Cardiac muscle cell (in vitro differentiated cells and primary cell): ENCODE data around the gene FBLN1. TPM values are rescaled to one million over a fixed set of nuclear protein-coding genes. Genes with fewer than 3 reads are reported as not detected.

Source experiments
- DNase-seq, 2 donors: peaks; one replicate each; pipeline versions ENCODE4 v3.0.0 to v3.0.0-alpha.2; 2010 to 2017; ENCODE audit warnings: low read depth in 1 of 2, low spot score in 1 of 2
- H3K27ac ChIP-seq: fragments of 200-600 bp; sonication (generic); 2 replicates; pipeline ENCODE4 v1.5.1; 2016
- H3K27me3 ChIP-seq: fragments of 200-600 bp; sonication (generic); 2 replicates; pipeline ENCODE4 v1.6.0; 2016; ENCODE audit warnings: control low read depth
- H3K36me3 ChIP-seq: fragments of 200-600 bp; sonication (generic); 2 replicates; pipeline ENCODE4 v1.5.1; 2016; ENCODE audit warnings: control low read depth
- H3K4me1 ChIP-seq: fragments of 200-600 bp; sonication (generic); 2 replicates; pipeline ENCODE4 v1.8.1; 2017; ENCODE audit warnings: low read depth, mild to moderate bottlenecking, mixed run types
- H3K4me3 ChIP-seq: fragments of 200-600 bp; sonication (generic); 2 replicates; pipeline ENCODE4 v1.5.1; 2016; ENCODE audit warnings: mild to moderate bottlenecking
- H3K9me3 ChIP-seq: fragments of 200-600 bp; sonication (generic); 2 replicates; pipeline ENCODE4 v1.5.1; 2017; ENCODE audit warnings: low read depth, mild to moderate bottlenecking, control low read depth
- CTCF ChIP-seq: IDR thresholded peaks from 2 replicates; pipeline ENCODE4 v1.5.1; 2012; ENCODE audit warnings: low read depth, mild to moderate bottlenecking, low read length
- polyA plus RNA-seq: library from polyadenylated mRNA; unstranded; fragments of >200 nt; fragmentation: Nextera tagmentation; extraction: Ambion mirVana; gene quantifications from 2 replicates; pipeline ENCODE4 v1.2.1, GENCODE V29; 2016
- total RNA-seq: library from RNA; depleted of rRNA; stranded (reverse); fragments of >200 nt; gene quantifications from 2 replicates; pipeline ENCODE4 v1.2.3, GENCODE V29; 2016

FBLN1 gene
- total and polyA plus RNA-seq, 2 experiments from 2014 or later = 53.8 to 55.7 TPM

- H3K4me1 ChIP-seq = peaks cover 13% of the 10 kb centered on the region
- no peak for TF ChIP-seq CTCF
- DNase-seq = no peak
- no peak overlapping the region for H3K27ac ChIP-seq
- no peak overlapping the region for H3K4me3 ChIP-seq
- no peaks in the 10 kb centered on the region for H3K36me3 ChIP-seq
- H3K27me3 ChIP-seq = no peaks in the 10 kb centered on the region
- no peaks in the 10 kb centered on the region for H3K9me3 ChIP-seq
Measured at GRCh38 chr22:45521178-45521577, 18.5 kb downstream of the FBLN1 start.

GRCh38 chr22:45522462-45522861, 19.8 kb downstream of the FBLN1 start:
- TF ChIP-seq CTCF = no peak
- H3K36me3 ChIP-seq = no peaks in the 10 kb centered on the region

GRCh38 chr22:45524157-45524556, 21.5 kb downstream of the FBLN1 start:
- no peak for TF ChIP-seq CTCF
- Histone ChIP-seq H3K27me3 (no peaks in the 10 kb centered on the region), H3K4me1 (no peaks in the 10 kb centered on the region), H3K27ac (no peak overlapping the region), H3K4me3 (no peak overlapping the region), H3K36me3 (no peaks in the 10 kb centered on the region), H3K9me3 (no peaks in the 10 kb centered on the region)
- no peak for DNase-seq

More at GRCh38 chr22:45522462-45522861, 19.8 kb downstream of the FBLN1 start:
- H3K4me3 ChIP-seq = no peak overlapping the region
- no peaks in the 10 kb centered on the region for H3K9me3 ChIP-seq
- H3K4me1 ChIP-seq = peaks cover under 1% of the 10 kb centered on the region
- H3K27me3 ChIP-seq = no peaks in the 10 kb centered on the region
- no peak for DNase-seq
- no peak overlapping the region for H3K27ac ChIP-seq

- Histone ChIP-seq H3K36me3 (no peaks in the 10 kb centered on the region), H3K9me3 (no peaks in the 10 kb centered on the region), H3K27ac (no peak overlapping the region), H3K27me3 (no peaks in the 10 kb centered on the region), H3K4me3 (no peak overlapping the region), H3K4me1 (no peaks in the 10 kb centered on the region)
- TF ChIP-seq CTCF = no peak
- DNase-seq = no peak
Measured at GRCh38 chr22:45524966-45525365, 22.3 kb downstream of the FBLN1 start.

- Histone ChIP-seq H3K36me3 (no peaks in the 10 kb centered on the region), H3K4me1 (no peaks in the 10 kb centered on the region)
Measured at GRCh38 chr22:45525480-45525879, 22.8 kb downstream of the FBLN1 start.

More at GRCh38 chr22:45525480-45525879, 22.8 kb downstream of the FBLN1 start:
- Histone ChIP-seq H3K27me3 (no peaks in the 10 kb centered on the region), H3K27ac (no peak overlapping the region), H3K4me3 (no peak overlapping the region), H3K9me3 (no peaks in the 10 kb centered on the region)
- TF ChIP-seq CTCF = no peak
- no peak for DNase-seq
